Hepatocyte (in vitro differentiated cells): ENCODE results near the gene GPR75.

Experiments used
- EZH2 ChIP-seq: fragments of 200-600 bp; sonication (generic); IDR thresholded peaks from 2 replicates; pipeline ENCODE4 v1.6.1; 2016; ENCODE audit warnings: antibody characterized with exemption, mild to moderate bottlenecking, borderline replicate concordance
- TF ChIP-seq, protein P1 (sequence below): fragments of 200-600 bp; sonication (generic); IDR thresholded peaks from 2 replicates; pipeline ENCODE4 v1.5.1; 2016; ENCODE audit warnings: antibody characterized with exemption, mild to moderate bottlenecking; ENCODE audit not compliant: poor library complexity

GRCh38 chr2:53829273-53829979, 30.3 kb downstream of the GPR75 start:
- no peak for TF ChIP-seq EZH2
- TF ChIP-seq, protein P1, sequence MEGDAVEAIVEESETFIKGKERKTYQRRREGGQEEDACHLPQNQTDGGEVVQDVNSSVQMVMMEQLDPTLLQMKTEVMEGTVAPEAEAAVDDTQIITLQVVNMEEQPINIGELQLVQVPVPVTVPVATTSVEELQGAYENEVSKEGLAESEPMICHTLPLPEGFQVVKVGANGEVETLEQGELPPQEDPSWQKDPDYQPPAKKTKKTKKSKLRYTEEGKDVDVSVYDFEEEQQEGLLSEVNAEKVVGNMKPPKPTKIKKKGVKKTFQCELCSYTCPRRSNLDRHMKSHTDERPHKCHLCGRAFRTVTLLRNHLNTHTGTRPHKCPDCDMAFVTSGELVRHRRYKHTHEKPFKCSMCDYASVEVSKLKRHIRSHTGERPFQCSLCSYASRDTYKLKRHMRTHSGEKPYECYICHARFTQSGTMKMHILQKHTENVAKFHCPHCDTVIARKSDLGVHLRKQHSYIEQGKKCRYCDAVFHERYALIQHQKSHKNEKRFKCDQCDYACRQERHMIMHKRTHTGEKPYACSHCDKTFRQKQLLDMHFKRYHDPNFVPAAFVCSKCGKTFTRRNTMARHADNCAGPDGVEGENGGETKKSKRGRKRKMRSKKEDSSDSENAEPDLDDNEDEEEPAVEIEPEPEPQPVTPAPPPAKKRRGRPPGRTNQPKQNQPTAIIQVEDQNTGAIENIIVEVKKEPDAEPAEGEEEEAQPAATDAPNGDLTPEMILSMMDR = no peak
